HepG2 (cell line): ENCODE measurements around the gene TMCC1. TPM values are rescaled to one million over a fixed set of nuclear protein-coding genes. Genes with fewer than 3 reads are reported as not detected.
A peak's percentile ranks its signal among the peaks of the same experiment; 100 is the strongest.

Experiments used
- HDAC2 ChIP-seq: sonication (generic); formaldehyde crosslinking; IDR thresholded peaks from 2 replicates; pipeline ENCODE4 v1.4.0; 2020; ENCODE audit warnings: missing genetic modification reagents
- KDM4B ChIP-seq: sonication (generic); formaldehyde crosslinking; IDR thresholded peaks from 2 replicates; pipeline ENCODE4 v1.4.0; 2020; ENCODE audit warnings: missing genetic modification reagents
- polyA plus RNA-seq, 8 experiments: library from polyadenylated mRNA; depleted of rRNA in 3 of 8; stranded (reverse) in 7 of 8; unstranded in 1 of 8; fragments of >200 nt; fragmentation: Illumina TruSeq in 4 of 8; extraction: Trizol in 4 of 8; gene quantifications; 2 replicates each; pipeline versions ENCODE4 v1.2.1 to v1.2.3, GENCODE V29; 2011 to 2016; ENCODE audit warnings: low read depth in 4 of 8, missing spikeins in 1 of 8, mixed read lengths in 1 of 8; ENCODE audit not compliant: insufficient read depth in 1 of 8
- total RNA-seq, 5 experiments: library from RNA; depleted of rRNA; stranded (reverse); fragments of >200 nt; fragmentation: Illumina TruSeq; extraction: Trizol; gene quantifications; 2 replicates each; pipeline ENCODE4 v1.2.3, GENCODE V29; 2016; ENCODE audit warnings: low read depth in 1 of 5
- TF ChIP-seq, protein P1 (sequence below): sonication (generic); formaldehyde crosslinking; IDR thresholded peaks from 2 replicates; pipeline ENCODE4 v1.4.0; 2020; ENCODE audit warnings: missing genetic modification reagents, borderline replicate concordance
- TF ChIP-seq, protein P2 (sequence below): sonication (generic); formaldehyde crosslinking; IDR thresholded peaks from 2 replicates; pipeline ENCODE4 v1.4.0; 2020; ENCODE audit warnings: missing genetic modification reagents, borderline replicate concordance

TMCC1 gene
- total and polyA plus RNA-seq, 2 of the 13 experiments (the other 11 are each of a cell fraction or from before 2014, with no cell fraction given), result 12.1 to 264 TPM

DNA sequence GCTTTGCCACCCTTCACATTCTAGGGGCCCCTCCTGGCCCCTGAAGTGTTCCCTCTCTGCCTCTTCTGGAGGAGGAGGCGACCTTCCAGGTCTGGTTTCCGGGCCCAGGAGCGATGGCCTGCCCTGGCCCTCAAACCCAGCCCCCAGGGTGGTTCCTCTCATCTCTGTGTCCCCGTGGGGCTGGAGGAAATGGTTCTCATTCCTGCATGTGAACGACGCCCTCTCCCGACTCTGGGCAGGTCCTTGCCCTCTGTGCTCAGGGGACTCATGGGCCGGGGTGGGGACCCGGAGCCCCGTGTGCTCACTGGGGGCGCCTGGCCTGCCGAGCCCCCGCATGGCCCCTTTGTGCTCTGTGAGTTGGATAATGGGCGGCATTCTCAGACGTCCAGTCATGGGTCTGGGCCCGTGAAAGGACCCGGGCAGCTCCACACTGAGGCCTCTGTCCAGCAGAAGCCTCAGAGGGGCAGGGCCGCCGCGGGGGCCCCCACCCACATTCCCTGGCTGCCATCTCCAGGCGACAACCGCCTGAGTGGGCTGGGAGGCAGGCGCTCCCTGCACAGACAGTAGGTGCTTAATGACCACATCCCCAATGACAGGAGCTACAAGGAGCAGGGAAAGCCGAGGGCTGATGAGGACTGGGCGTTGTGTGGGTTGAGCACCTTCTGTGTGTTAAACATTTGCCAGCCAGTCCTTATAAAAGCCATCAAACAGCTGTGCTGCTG, 281.5 kb downstream of the TMCC1 start (continued):
- TF ChIP-seq, protein P1, sequence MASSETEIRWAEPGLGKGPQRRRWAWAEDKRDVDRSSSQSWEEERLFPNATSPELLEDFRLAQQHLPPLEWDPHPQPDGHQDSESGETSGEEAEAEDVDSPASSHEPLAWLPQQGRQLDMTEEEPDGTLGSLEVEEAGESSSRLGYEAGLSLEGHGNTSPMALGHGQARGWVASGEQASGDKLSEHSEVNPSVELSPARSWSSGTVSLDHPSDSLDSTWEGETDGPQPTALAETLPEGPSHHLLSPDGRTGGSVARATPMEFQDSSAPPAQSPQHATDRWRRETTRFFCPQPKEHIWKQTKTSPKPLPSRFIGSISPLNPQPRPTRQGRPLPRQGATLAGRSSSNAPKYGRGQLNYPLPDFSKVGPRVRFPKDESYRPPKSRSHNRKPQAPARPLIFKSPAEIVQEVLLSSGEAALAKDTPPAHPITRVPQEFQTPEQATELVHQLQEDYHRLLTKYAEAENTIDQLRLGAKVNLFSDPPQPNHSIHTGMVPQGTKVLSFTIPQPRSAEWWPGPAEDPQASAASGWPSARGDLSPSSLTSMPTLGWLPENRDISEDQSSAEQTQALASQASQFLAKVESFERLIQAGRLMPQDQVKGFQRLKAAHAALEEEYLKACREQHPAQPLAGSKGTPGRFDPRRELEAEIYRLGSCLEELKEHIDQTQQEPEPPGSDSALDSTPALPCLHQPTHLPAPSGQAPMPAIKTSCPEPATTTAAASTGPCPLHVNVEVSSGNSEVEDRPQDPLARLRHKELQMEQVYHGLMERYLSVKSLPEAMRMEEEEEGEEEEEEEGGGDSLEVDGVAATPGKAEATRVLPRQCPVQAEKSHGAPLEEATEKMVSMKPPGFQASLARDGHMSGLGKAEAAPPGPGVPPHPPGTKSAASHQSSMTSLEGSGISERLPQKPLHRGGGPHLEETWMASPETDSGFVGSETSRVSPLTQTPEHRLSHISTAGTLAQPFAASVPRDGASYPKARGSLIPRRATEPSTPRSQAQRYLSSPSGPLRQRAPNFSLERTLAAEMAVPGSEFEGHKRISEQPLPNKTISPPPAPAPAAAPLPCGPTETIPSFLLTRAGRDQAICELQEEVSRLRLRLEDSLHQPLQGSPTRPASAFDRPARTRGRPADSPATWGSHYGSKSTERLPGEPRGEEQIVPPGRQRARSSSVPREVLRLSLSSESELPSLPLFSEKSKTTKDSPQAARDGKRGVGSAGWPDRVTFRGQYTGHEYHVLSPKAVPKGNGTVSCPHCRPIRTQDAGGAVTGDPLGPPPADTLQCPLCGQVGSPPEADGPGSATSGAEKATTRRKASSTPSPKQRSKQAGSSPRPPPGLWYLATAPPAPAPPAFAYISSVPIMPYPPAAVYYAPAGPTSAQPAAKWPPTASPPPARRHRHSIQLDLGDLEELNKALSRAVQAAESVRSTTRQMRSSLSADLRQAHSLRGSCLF (CRISPR knock-in tag), result 0 out of 2 replicates have a peak, but pooled peaks have one; percentile 26
- 0 out of 2 replicates have a peak, but pooled peaks have one; percentile 20 for TF ChIP-seq KDM4B (CRISPR knock-in tag)
- peak; percentile 20 for TF ChIP-seq HDAC2 (CRISPR knock-in tag)
- TF ChIP-seq, protein P2, sequence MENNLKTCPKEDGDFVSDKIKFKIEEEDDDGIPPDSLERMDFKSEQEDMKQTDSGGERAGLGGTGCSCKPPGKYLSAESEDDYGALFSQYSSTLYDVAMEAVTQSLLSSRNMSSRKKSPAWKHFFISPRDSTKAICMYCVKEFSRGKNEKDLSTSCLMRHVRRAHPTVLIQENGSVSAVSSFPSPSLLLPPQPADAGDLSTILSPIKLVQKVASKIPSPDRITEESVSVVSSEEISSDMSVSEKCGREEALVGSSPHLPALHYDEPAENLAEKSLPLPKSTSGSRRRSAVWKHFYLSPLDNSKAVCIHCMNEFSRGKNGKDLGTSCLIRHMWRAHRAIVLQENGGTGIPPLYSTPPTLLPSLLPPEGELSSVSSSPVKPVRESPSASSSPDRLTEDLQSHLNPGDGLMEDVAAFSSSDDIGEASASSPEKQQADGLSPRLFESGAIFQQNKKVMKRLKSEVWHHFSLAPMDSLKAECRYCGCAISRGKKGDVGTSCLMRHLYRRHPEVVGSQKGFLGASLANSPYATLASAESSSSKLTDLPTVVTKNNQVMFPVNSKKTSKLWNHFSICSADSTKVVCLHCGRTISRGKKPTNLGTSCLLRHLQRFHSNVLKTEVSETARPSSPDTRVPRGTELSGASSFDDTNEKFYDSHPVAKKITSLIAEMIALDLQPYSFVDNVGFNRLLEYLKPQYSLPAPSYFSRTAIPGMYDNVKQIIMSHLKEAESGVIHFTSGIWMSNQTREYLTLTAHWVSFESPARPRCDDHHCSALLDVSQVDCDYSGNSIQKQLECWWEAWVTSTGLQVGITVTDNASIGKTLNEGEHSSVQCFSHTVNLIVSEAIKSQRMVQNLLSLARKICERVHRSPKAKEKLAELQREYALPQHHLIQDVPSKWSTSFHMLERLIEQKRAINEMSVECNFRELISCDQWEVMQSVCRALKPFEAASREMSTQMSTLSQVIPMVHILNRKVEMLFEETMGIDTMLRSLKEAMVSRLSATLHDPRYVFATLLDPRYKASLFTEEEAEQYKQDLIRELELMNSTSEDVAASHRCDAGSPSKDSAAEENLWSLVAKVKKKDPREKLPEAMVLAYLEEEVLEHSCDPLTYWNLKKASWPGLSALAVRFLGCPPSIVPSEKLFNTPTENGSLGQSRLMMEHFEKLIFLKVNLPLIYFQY (CRISPR knock-in tag), result 0 out of 2 replicates have a peak, but pooled peaks have one; percentile 29
